COR-L47 (cell line): ENCODE measurements around the gene FSTL4.

Experiments used
- DNase-seq: peaks from one replicate; lab custom pipeline; 2025; lab: John Stamatoyannopoulos, UW

FSTL4 gene

DNA sequence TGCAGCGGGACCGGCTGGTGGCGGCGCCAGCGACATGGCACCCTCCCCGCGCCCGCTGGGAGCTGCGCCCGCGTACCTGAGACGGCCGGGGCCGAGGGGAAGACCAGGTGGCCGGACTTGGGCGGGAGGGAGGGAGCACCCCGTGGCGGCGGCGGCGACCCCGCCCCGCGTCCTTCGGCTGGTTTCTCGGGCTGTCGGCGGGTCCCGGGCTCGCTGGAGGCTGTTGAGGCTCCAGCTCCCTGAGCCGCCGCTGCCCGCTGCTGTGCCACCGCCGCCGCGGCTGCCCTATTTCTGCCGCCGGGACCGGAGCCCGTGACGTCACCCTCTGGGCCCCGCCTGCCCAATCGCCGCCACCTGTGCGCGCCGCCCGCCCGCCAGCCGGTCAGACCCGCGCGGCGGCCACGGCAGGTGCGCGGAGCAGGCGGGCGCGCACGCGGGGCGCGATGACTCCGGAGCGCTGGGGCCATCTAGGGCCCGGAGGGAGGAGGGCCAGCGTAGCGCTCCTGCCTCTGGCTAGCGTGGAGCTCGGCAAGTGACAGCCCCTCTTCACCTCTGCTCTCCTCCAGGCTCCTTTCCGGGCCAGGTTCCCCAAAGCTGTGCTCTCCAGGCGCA is at the start of gene FSTL4:
Gene FSTL4 (minus strand): TSS at position 293 of the 612 bp plus-strand sequence.
- peak; percentile 84 for DNase-seq

DNA sequence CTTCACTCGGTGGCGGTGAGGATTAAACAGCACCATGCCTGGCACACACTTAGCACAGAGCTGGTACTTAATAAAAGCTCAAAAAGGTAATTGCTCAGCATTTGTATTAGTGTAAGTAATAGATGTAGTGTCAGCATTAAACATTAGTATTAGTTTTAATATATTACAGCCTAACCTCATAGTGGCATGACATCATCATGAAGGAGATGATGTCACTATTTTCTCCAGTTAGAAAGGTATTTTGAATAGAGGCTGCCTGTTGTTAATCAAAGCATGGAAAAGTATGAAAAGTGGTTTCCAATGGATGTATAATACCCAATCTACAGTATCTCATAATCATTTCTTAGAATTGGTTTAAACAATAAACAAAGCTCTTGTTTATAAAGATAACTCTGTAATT is 49.0 kb upstream of the FSTL4 start:
- no peak for DNase-seq

DNA sequence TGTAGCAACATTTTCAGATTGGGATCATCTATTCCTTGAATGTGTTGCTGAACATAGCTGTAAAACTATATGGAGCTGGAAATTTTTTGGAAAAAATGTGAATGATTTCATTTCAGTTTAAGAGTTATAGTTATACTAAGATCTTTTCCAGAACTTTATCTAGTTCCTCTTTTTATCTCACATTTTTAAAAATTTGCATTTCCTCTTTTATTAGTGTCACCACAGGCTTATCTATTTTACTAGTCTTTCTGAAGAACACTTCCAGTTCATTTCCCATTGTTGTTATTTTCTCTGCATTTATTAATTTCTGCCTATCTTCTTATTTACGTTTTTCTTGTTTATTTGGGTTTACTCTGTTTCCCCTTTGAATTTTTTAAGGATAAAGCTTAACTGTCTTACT is 46.0 kb upstream of the FSTL4 start:
- DNase-seq: no peak

DNA sequence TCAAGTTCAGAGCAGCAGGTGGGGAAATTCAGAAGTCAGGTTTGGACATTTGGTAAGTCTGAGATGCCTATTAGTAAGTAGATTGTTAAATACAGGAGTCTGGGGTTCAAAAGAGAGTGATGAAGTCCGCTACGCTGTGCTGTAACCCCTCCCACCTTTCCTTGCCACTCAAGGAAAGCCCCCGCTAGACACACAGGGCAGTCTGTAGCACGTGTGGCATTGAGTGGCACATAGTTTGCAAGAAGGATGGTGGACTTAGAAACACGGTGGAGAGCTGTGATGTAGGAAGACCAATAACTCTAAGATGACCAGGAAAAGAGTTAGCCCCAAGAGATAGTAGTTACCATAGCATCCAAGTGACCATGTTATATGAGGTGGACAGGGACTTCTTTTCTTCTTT is 44.7 kb upstream of the FSTL4 start:
- no peak for DNase-seq

DNA sequence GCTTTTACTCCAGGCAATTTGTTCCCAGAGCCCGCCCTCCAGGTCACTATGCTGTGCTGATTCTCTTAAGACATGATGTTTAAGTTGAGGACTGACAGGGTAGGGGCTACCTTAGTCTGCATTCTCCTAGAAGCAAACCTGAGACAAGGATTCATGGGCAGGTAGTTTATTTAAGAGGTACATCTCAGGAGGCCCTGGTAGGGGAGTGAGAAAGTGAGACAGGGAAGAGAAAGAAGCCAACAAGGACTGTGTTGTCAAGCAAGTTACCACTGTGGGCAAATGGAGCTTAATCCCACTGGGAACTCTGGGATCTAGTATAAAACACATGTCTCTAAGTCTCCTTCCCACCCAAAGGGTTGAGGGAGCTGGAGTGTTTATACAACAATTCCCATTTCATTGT is 43.6 kb upstream of the FSTL4 start:
- DNase-seq: no peak

DNA sequence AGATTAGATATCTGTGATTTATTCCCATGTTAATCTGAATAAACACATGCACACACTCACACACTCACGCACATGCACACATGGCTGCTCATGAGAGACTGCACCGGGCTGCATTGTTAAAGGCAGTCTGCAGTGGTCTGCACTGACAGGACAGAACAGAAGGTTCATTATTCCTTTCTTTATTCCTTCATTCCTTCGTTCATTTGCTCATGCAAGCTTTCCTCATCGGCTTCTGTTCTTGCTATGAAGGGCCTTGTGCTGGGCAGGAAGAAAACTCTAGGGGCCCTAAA is 41.4 kb upstream of the FSTL4 start:
- DNase-seq: no peak

DNA sequence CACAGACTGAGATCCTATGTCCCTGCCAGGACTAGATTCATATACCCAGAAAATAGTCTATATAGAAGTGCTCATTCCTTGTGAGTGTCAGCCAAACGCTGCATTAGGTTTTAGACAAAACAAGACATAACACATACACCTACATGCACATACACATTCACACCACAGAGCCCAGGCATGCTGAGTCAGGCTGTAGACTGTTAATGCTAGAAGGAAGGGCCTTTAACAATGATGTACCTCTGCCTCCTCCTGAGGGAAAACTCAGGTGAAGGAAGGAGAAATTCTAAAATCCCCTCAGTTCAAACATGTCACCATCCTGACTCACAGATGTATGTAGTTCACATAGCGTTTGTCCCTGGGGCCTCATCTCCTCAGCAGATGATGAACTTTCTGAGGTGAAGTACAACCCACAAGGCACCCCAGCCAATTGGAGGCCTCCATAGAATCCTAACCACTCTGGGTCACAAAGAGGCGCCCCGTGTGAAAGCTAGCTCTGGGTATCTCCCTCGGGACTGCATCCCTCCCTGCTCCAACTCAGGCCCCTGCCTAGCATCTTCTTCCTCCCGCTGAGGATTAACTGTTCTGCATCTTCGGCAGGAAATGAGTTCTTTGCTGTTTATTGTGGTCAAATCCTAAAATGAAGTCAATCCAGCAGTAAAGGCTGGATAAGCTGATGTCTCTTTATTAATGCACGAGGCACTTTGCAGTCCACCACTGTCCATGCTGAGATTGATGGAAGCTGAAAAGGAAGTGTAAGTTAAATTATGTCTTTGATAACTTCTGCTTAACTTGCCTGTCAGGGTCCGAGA is 40.8 kb upstream of the FSTL4 start:
- no peak for DNase-seq

DNA sequence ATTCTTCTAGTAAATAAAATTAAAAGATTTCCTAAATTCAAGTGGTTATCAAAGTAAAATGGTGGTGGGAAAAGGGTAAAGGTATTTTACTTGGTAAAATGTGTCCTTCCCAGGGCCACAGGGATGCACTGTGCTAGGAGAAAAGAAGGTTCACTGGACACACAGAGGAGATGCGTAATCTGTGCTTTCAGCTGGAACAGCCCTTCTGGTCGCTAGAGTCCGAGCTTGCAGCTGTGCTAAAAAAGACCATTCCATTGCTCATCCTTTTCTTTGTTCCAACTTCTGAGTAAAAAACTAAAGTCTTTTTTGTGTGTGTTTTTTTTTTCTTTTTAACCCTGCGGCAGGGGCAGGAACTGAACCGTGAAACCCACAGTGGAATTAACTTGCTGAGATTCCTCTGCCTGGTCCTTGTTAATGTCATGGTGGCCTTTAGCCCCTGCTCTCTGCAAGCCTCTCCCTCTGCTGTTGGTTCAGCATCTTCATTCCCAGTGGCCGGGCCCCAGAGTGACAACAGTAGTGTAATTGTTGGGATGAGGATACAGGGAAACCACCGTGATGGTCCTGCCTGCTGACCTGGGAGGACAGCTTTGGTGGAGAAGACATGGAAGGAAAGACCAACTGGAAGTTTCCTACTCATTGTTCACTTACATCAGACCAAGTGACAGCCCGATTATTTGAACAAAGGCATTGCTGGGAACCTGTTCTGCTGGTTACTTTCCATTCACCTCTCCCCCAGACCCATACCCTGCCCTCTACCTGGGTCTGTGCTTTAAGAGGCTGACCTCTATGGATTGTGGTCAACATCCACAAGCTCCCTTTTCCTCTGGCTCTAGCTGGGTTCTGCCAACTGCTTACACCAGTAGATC is 31.9 kb upstream of the FSTL4 start:
- DNase-seq: no peak

DNA sequence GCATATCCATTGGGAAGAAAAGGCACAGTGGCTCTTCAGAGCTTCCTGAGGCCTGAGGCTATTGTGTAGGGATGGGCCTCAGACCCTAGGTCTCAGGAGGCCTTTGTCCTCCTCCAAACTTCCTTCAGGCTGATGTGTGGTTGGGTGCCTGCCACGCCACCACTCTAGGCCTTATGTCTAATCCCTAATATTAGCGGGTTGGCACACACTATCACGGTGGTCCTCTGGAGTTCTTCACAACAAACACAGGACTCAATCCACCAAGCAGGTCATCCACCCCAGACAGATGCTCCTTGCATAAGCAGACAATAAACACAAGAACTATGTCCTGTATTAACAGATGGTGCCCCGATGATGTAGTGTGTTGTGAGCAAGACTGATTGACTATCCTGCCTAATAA is 31.0 kb upstream of the FSTL4 start:
- no peak for DNase-seq

DNA sequence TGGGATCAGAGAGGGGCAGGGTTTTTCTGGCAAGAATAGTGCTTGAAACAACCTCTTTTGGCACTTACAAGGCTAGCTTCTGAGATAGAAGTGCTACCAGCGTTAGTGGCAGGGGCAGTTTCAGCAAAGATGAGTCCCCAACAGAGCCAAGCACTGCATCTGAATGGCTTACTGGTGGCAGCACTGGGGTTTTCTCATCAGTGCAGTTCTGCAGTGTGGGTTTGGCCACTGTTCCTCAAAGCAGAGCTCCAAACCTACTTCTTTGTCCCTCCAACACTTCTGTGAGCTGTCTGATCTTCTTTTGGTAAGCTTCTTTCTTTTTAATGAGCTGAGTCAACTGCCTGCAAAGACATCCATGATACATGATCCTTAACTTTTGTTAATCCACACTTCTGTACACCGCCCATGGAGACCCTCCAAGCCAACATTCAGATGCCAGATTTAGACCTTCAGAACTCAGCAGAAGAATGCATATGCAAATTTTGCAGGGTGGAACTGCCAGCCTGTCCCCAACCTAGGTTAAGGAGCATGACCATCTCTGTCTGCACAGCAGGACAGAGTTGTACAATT is 29.9 kb upstream of the FSTL4 start:
- no peak for DNase-seq

DNA sequence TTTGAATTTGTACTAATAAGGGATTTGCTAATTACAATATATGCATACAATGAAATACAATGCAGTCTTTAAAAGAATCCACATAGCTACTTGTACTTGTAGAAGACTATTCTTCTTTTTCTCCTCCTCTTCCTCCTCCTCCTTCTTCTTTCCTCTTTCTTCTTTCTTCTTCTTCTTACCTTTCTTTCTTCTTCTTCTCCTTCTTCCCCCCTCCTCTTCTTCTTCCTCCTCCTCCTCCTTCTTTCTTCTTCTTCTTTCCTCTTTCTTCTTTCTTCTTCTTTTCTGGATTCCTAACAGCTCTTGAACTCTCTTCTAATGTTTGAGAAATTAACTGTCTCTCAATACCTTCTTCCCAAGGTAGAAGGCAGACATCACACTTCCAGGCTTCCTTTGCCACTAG is 29.3 kb upstream of the FSTL4 start:
- DNase-seq: no peak

DNA sequence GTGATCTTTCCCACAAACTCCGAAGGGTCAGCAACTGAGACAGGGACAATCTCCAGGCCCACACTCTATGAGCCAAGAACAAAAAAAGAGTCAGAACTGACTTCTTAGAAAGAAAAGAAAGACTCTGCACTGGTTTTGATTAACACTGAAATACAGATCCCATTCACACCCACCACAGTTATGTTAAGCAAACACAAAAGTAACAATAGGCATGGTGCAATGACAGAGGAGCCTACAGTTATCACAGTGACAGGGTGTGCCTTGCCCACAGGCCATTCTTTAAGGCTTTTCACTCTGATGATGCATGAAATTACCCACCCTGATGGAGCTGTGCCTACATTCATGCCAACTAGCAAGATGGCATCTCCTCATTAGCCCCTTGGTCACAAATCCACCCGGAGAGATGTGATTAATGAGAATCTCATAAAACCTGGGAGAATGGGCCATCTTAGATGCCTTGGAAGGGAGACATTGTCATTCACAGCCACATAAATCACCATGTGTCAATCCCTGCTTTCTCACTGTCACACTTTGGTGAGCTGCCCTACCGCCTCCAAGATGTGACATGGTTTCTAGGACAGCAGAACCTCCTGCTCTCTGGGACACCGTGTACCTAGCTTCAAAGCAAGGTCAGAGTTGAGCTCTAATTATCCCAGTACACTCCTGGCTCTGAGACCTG is 27.6 kb upstream of the FSTL4 start:
- DNase-seq: no peak

DNA sequence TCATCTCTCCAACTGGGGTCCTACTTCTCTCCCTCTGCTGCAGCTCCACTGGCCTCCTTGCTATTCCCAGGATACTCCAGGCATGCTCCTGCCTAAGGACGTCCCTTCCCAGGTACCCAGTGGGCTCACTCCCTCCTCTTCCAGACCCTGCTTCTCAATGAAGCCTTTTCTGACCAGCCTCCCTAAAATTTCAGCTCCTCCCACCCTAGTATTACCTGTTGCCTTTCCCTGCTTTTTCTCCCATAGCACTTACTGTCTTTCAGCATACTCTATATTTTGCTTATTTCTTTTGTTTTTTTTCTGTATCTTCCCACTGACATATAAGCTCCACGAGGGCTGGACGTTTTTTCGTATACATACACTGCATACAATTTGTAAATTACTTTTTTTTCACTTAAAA is 26.1 kb upstream of the FSTL4 start:
- no peak for DNase-seq

DNA sequence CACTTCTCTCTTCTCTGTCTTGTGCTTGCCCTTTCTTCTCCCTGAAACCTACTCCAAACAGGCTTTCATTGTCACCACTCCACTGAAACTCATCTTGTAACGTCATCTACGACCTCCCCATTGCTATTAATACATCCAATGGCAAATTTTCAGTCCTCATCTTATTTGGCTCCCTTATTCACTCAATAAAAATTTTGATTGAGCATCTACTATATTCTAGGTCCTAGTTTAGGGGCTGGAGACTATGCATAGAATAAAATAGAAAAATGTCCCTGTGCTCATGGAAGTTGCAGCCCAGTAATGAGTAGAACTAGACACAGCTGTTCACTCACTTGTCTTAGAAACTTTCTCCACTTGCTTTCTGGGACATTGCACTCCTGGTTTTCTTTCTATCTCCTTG is 24.9 kb upstream of the FSTL4 start:
- no peak for DNase-seq

DNA sequence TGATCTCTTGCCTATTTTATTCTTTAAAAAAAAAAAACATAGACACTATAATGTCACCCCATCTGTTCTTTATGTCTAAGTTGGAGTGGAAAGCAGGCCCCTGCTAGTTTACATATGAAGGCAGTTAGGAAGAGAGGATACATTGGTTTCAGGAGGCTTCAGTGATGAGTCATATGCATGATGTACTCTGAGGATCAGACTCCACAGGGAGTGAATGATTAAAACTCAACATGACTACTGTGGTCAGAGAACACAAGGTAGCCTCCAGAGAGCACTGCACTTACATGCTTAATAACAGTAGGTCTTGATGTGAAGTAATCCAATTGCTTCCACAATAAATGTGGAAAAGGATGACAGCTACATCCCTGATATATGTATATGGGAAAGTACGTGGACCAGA is 22.7 kb upstream of the FSTL4 start:
- no peak for DNase-seq

DNA sequence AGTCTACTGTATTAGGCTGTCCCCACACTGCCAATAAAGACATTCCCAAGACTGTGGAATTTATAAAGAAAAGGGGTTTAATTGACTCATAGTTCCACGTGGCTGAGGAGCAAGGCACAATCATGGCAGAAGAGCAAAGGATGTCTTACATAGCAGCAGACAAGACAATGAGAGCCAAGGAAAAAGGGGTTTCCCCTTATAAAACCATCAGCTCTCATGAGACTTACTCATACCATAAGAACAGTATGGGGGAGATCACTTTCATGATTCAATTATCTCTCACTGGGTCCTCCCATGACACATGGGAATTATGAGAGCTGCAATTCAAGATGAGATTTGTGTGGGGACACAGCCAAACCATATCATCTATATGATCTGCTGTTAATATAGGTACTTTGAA is 14.8 kb upstream of the FSTL4 start:
- DNase-seq: no peak

DNA sequence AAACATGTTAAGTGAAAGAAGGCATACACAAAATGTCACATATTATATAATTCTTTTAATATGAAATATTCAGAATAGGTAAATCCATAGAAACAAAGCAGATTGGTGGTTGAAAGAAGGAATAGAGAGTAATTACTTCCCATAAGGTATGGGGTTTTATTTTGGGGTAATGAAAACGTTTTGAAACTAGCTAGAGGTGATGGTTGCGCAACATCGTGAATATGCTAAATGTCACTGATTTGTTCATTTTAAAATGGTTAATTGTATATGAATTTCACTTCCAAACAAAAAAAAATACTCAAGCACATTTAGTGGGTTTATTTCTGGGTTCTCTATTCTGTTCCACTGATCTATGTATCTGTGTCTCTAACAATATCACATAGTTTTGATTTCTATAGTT is 12.0 kb upstream of the FSTL4 start:
- DNase-seq: no peak

DNA sequence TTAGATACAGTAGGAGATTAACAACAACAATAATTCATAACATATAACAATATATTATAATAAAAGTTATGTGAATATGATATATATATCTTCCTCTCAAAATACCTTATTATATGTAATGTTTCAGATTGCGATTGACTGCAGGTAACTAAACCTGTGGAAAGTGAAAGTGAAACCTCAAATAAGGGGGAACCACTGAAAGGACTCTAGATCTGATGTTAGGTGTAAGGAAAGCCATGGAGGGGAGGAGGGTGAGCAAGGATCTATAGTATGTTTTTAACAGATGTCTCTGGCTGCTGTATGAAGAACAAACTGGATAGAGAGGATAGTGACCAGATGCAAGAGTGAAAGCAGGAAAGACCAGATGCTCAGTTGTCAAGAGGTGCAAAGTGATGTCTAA is 5.8 kb upstream of the FSTL4 start:
- DNase-seq: no peak

DNA sequence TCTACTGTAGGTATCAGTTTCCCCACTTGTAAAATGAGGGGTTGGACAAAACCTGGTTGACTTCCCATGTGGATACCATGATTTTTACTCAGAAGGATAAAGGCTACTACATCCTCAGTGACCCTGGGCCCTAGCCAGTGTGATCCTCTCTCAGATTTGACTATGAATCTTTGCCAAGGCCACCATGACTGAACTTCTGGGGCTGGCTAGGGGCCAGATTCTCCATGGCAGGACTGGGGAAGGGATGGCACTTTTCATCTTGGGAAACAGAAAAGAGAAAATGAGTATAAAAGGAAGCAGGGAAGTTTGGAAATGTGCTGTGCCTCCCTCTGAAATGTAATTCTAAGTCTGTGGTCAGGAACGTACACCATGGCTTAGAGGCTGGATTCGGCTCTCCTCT is 1.4 kb upstream of the FSTL4 start:
- no peak for DNase-seq

DNA sequence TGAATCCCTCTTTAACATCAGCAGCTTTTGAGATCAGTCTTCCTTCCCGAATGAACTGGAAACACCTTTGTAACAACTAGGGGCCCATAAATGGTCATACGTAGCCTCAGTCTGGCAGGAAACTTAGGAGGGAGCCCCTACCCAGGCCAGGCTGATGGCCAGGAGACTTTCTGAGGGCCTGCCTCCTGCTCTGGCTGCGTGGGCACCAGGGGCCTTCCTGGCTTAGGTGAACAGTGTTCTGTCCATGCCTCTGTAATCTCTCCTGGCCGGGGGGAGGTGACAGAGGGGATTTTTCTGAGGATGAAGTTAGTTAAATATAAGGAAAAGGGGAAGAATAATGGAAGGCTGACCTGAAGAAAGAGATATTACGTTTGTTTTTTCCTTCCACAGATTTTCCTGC is 843 bp upstream of the FSTL4 start:
- DNase-seq: no peak

DNA sequence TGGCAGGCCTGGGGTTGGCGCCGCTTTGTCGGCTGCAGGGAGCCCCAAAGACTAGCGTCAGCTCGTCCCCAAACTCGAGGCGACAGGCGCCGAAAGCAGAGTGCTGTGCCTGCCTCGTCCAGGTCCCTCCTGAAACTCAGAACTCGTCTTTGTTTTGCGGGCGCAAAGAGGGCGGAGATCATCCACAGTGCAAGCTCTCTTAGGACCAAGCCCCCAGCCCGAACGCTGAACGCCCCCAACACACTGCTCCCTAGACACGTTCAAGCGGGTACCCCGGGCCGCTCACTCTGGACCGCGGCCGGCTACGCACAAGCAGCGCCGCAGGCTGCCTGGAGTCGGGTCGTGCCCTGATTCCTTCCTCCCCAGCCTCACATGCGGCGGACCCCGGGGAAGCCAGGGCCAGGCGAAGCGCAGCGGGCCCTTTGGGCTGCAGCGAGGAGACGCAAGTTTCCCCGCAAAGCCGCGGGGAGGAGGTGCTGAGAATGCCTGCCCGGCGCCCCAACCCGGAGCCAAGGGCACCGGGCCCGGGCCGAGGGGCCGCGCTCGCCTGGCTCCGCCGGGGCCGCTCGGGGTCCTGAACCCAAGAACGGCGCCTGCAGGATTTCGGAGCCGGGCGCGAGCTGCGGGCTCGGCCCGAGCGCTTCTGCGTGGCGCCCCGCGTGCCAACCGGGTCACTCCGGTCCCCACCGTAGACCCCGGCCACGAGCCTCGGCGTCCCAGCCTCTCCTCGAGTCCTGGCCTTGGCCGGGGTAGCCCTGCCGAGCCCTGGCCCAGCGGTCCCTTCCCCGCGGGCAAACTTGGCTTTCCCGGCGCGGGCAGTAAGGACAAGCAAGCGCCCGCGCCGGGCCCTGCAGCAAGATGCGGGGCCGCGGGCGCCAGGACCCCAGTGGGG is 738 bp downstream of the FSTL4 start:
- peak; percentile 66 for DNase-seq
